ENCODE results near the gene MELK.
"Not testable (repeated sequence)": the region's sequence is repeated elsewhere in the genome, so short reads cannot be mapped to it uniquely, and the experiment has no call there.

MELK gene

DNA sequence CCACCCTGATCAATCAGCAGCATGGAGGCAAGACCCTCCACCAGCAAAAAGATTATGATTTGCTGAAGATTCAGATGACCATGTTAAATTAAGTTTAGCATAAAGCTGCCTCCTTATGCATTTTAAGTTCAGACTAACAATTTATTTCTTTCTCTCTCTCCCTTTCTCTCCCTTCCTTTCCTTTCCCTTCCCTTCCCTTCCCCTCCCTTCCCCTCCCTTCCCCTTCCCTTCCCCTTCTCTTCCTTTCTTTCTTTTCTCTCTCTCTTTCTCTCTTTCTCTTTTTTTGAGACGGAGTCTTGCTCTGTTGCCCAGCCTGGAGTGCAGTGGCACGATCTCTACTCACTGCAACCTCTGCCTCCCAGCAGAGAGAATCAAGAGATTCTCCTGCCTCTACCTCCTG lies 1.4 kb upstream of the MELK start:
- H2AFZ ChIP-seq (ENCODE audit: low read length) = no peak overlapping the region
- no peak overlapping the region for H3K9ac ChIP-seq (ENCODE audit: low read length)
- no peak for DNase-seq
- no peak overlapping the region for H3K27ac ChIP-seq (ENCODE audit: low read length)
- peaks cover 11% of the 10 kb centered on the region for H3F3A ChIP-seq (ENCODE audit: insufficient read depth, low read length)
- no peak overlapping the region for H3K4me2 ChIP-seq (ENCODE audit: low read depth, low read length)
- no peak overlapping the region for H3K4me3 ChIP-seq (ENCODE audit: low read length)
- H3K9me2 ChIP-seq (replicated peaks; ENCODE audit: insufficient read depth, low read length) = no peaks in the 10 kb centered on the region
- peaks cover 5% of the 10 kb centered on the region for H3K4me1 ChIP-seq (ENCODE audit: low read length)
- no peaks in the 10 kb centered on the region for H4K20me1 ChIP-seq (ENCODE audit: insufficient read depth, low read length)
- TF ChIP-seq EZH2 (optimal IDR thresholded peaks at IDR 0.05; ENCODE audit: low read depth, low read length) = no peak
- H3K36me3 ChIP-seq (replicated peaks; ENCODE audit: insufficient read depth, low read length) = no peaks in the 10 kb centered on the region
- H3K27me3 ChIP-seq (replicated peaks; ENCODE audit: insufficient read depth, low read length) = no peaks in the 10 kb centered on the region
- H3K9me3 ChIP-seq (replicated peaks; ENCODE audit: insufficient read depth, low read length) = no peaks in the 10 kb centered on the region
- H3K79me2 ChIP-seq (ENCODE audit: low read length) = peaks cover 36% of the 10 kb centered on the region

- not testable (repeated sequence) for H3K9me2 ChIP-seq (replicated peaks; ENCODE audit: insufficient read depth, low read length); H3K4me1 ChIP-seq (ENCODE audit: low read length); DNase-seq; H3K27me3 ChIP-seq (replicated peaks; ENCODE audit: insufficient read depth, low read length); H3K27ac ChIP-seq (ENCODE audit: low read length); H4K20me1 ChIP-seq (ENCODE audit: insufficient read depth, low read length); H3K9me3 ChIP-seq (replicated peaks; ENCODE audit: insufficient read depth, low read length); H3K36me3 ChIP-seq (replicated peaks; ENCODE audit: insufficient read depth, low read length)
- H3K4me2 ChIP-seq (ENCODE audit: low read depth, low read length) = peak overlapping the region; percentile 86
- peaks cover 11% of the 10 kb centered on the region for H3F3A ChIP-seq (ENCODE audit: insufficient read depth, low read length)
- H3K9ac ChIP-seq (ENCODE audit: low read length) = peak overlapping the region; percentile 88; the same call in 1 of the 2 replicates
- peak overlapping the region; percentile 98 for H3K4me3 ChIP-seq (ENCODE audit: low read length)
- H3K79me2 ChIP-seq (ENCODE audit: low read length) = peaks cover 60% of the 10 kb centered on the region
- H2AFZ ChIP-seq (ENCODE audit: low read length) = peak overlapping the region; percentile 92
These were observed 1.4 kb downstream of the MELK start for GRCh38 chr9:36574045-36574444.

DNA sequence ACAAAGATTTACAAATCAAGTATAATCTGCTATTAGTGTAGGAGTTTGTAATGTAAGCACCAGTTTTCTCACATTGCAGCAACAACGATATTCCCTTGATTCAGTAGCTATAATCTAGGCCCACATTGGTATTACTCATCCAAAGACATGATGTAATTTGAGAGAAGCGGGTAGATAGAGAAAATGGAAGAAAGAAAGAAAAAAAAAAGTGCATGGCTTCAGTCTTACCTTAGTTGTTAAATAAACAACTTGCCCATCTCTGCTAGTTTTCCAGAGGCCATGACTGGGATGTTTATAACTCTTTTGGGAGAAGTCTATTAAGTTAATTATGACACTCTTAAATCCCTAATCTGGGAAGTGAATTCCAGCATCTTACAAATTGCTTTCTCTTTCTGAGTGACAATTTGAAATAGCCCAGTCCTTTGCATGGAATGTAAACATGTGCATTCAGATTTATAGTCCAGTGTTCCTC lies 2.8 kb downstream of the MELK start:
- H3K4me1 ChIP-seq (ENCODE audit: low read length) = peaks cover 5% of the 10 kb centered on the region
- no peaks in the 10 kb centered on the region for H3K36me3 ChIP-seq (replicated peaks; ENCODE audit: insufficient read depth, low read length)
- H2AFZ ChIP-seq (ENCODE audit: low read length) = no peak overlapping the region
- DNase-seq = no peak
- no peak overlapping the region for H3K4me3 ChIP-seq (ENCODE audit: low read length)
- no peak overlapping the region for H3K27ac ChIP-seq (ENCODE audit: low read length)
- peaks cover 11% of the 10 kb centered on the region for H3F3A ChIP-seq (ENCODE audit: insufficient read depth, low read length)
- no peak for TF ChIP-seq EZH2phosphoT487 (IDR thresholded peaks at IDR 0.05; ENCODE audit: low read length)
- no peak for TF ChIP-seq CTCF (IDR thresholded peaks at IDR 0.05; ENCODE audit: low read length)
- no peak for TF ChIP-seq EZH2 (optimal IDR thresholded peaks at IDR 0.05; ENCODE audit: low read depth, low read length)
- H3K9ac ChIP-seq (ENCODE audit: low read length) = no peak overlapping the region
- no peaks in the 10 kb centered on the region for H3K9me3 ChIP-seq (replicated peaks; ENCODE audit: insufficient read depth, low read length)
- H3K79me2 ChIP-seq (ENCODE audit: low read length) = peaks cover 73% of the 10 kb centered on the region
- H4K20me1 ChIP-seq (ENCODE audit: insufficient read depth, low read length) = 0 out of 2 replicates have a peak, but pooled peaks cover 5% of the 10 kb centered on the region
- no peaks in the 10 kb centered on the region for H3K27me3 ChIP-seq (replicated peaks; ENCODE audit: insufficient read depth, low read length)
- H3K9me2 ChIP-seq (replicated peaks; ENCODE audit: insufficient read depth, low read length) = no peaks in the 10 kb centered on the region
- no peak overlapping the region; the same call in 1 of the 2 replicates for H3K4me2 ChIP-seq (ENCODE audit: low read depth, low read length)

- Histone ChIP-seq H4K20me1 (ENCODE audit: insufficient read depth, low read length) (peaks cover 5% of the 10 kb centered on the region; the same call in 1 of the 2 replicates), H3K27ac (ENCODE audit: low read length) (no peak overlapping the region), H3F3A (ENCODE audit: insufficient read depth, low read length) (peaks cover 11% of the 10 kb centered on the region), H3K79me2 (ENCODE audit: low read length) (peaks cover 84% of the 10 kb centered on the region), H3K4me3 (ENCODE audit: low read length) (no peak overlapping the region), H3K9ac (ENCODE audit: low read length) (no peak overlapping the region), H3K4me2 (ENCODE audit: low read depth, low read length) (no peak overlapping the region), H3K36me3 (replicated peaks; ENCODE audit: insufficient read depth, low read length) (no peaks in the 10 kb centered on the region), H2AFZ (ENCODE audit: low read length) (no peak overlapping the region), H3K9me2 (replicated peaks; ENCODE audit: insufficient read depth, low read length) (no peaks in the 10 kb centered on the region), H3K27me3 (replicated peaks; ENCODE audit: insufficient read depth, low read length) (no peaks in the 10 kb centered on the region), H3K9me3 (replicated peaks; ENCODE audit: insufficient read depth, low read length) (no peaks in the 10 kb centered on the region), H3K4me1 (ENCODE audit: low read length) (peaks cover 5% of the 10 kb centered on the region)
- TF ChIP-seq EZH2phosphoT487 (IDR thresholded peaks at IDR 0.05; ENCODE audit: low read length) = no peak
- no peak for TF ChIP-seq EZH2 (optimal IDR thresholded peaks at IDR 0.05; ENCODE audit: low read depth, low read length)
- TF ChIP-seq CTCF (IDR thresholded peaks at IDR 0.05; ENCODE audit: low read length) = no peak
- no peak for DNase-seq
These were observed 4.2 kb downstream of the MELK start for GRCh38 chr9:36576866-36577265.
